ENCODE data around the gene ZMYND8.
"Not testable (repeated sequence)": the region's sequence is repeated elsewhere in the genome, so short reads cannot be mapped to it uniquely, and the experiment has no call there.

Gene ZMYND8

GRCh38 chr20:47397652-47398301 is 41.3 kb upstream of the ZMYND8 start:
- Histone ChIP-seq H3K9me2 (replicated peaks; ENCODE audit: insufficient read depth, low read length) (no peaks in the 10 kb centered on the region), H4K20me1 (ENCODE audit: insufficient read depth, low read length) (no peaks in the 10 kb centered on the region), H3K4me2 (ENCODE audit: low read depth, low read length) (no peak overlapping the region), H3K9me3 (replicated peaks; ENCODE audit: insufficient read depth, low read length) (no peaks in the 10 kb centered on the region), H2AFZ (ENCODE audit: low read length) (no peak overlapping the region), H3K27me3 (replicated peaks; ENCODE audit: insufficient read depth, low read length) (no peaks in the 10 kb centered on the region), H3K9ac (ENCODE audit: low read length) (no peak overlapping the region), H3K4me3 (ENCODE audit: low read length) (no peak overlapping the region), H3F3A (ENCODE audit: insufficient read depth, low read length) (no peaks in the 10 kb centered on the region), H3K4me1 (ENCODE audit: low read length) (peaks cover under 1% of the 10 kb centered on the region; the same call in 1 of the 2 replicates), H3K79me2 (ENCODE audit: low read length) (no peaks in the 10 kb centered on the region), H3K27ac (ENCODE audit: low read length) (no peak overlapping the region), H3K36me3 (replicated peaks; ENCODE audit: insufficient read depth, low read length) (no peaks in the 10 kb centered on the region)
- TF ChIP-seq EZH2phosphoT487 (IDR thresholded peaks at IDR 0.05; ENCODE audit: low read length): no peak
- TF ChIP-seq, protein P1, sequence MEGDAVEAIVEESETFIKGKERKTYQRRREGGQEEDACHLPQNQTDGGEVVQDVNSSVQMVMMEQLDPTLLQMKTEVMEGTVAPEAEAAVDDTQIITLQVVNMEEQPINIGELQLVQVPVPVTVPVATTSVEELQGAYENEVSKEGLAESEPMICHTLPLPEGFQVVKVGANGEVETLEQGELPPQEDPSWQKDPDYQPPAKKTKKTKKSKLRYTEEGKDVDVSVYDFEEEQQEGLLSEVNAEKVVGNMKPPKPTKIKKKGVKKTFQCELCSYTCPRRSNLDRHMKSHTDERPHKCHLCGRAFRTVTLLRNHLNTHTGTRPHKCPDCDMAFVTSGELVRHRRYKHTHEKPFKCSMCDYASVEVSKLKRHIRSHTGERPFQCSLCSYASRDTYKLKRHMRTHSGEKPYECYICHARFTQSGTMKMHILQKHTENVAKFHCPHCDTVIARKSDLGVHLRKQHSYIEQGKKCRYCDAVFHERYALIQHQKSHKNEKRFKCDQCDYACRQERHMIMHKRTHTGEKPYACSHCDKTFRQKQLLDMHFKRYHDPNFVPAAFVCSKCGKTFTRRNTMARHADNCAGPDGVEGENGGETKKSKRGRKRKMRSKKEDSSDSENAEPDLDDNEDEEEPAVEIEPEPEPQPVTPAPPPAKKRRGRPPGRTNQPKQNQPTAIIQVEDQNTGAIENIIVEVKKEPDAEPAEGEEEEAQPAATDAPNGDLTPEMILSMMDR (IDR thresholded peaks at IDR 0.05; ENCODE audit: low read length): no peak
- TF ChIP-seq EZH2 (optimal IDR thresholded peaks at IDR 0.05; ENCODE audit: low read depth, low read length): no peak
- DNase-seq: no peak

GRCh38 chr20:47396762-47397476 is 40.4 kb upstream of the ZMYND8 start:
- no peaks in the 10 kb centered on the region for H3K9me2 ChIP-seq (replicated peaks; ENCODE audit: insufficient read depth, low read length)
- no peaks in the 10 kb centered on the region for H3K27me3 ChIP-seq (replicated peaks; ENCODE audit: insufficient read depth, low read length)
- H3K79me2 ChIP-seq (ENCODE audit: low read length): no peaks in the 10 kb centered on the region
- H3K4me2 ChIP-seq (ENCODE audit: low read depth, low read length): no peak overlapping the region
- H3K4me1 ChIP-seq (ENCODE audit: low read length): peaks cover 8% of the 10 kb centered on the region
- no peak for TF ChIP-seq EZH2 (optimal IDR thresholded peaks at IDR 0.05; ENCODE audit: low read depth, low read length)
- TF ChIP-seq, protein P1 (IDR thresholded peaks at IDR 0.05; ENCODE audit: low read length): no peak
- TF ChIP-seq EZH2phosphoT487 (IDR thresholded peaks at IDR 0.05; ENCODE audit: low read length): no peak
- H3K27ac ChIP-seq (ENCODE audit: low read length): no peak overlapping the region
- H3K9ac ChIP-seq (ENCODE audit: low read length): no peak overlapping the region
- H3K4me3 ChIP-seq (ENCODE audit: low read length): no peak overlapping the region
- H3K9me3 ChIP-seq (replicated peaks; ENCODE audit: insufficient read depth, low read length): no peaks in the 10 kb centered on the region
- no peak overlapping the region for H2AFZ ChIP-seq (ENCODE audit: low read length)
- no peak for DNase-seq
- H3F3A ChIP-seq (ENCODE audit: insufficient read depth, low read length): no peaks in the 10 kb centered on the region
- no peaks in the 10 kb centered on the region for H3K36me3 ChIP-seq (replicated peaks; ENCODE audit: insufficient read depth, low read length)
- H4K20me1 ChIP-seq (ENCODE audit: insufficient read depth, low read length): no peaks in the 10 kb centered on the region

- not testable (repeated sequence) for H3K4me3 ChIP-seq (ENCODE audit: low read length); H3K4me2 ChIP-seq (ENCODE audit: low read depth, low read length); H3K27ac ChIP-seq (ENCODE audit: low read length); H3K36me3 ChIP-seq (replicated peaks; ENCODE audit: insufficient read depth, low read length); H3K27me3 ChIP-seq (replicated peaks; ENCODE audit: insufficient read depth, low read length); DNase-seq; H3K9ac ChIP-seq (ENCODE audit: low read length); H3K9me3 ChIP-seq (replicated peaks; ENCODE audit: insufficient read depth, low read length); H2AFZ ChIP-seq (ENCODE audit: low read length); H3K79me2 ChIP-seq (ENCODE audit: low read length); H3K9me2 ChIP-seq (replicated peaks; ENCODE audit: insufficient read depth, low read length); H4K20me1 ChIP-seq (ENCODE audit: insufficient read depth, low read length); H3F3A ChIP-seq (ENCODE audit: insufficient read depth, low read length)
- peaks cover 10% of the 10 kb centered on the region for H3K4me1 ChIP-seq (ENCODE audit: low read length)
These were observed 37.5 kb upstream of the ZMYND8 start for GRCh38 chr20:47393796-47394514.
